Kasumi-1 (cell line): ENCODE results near the gene KLK3.

Experiments used
- DNase-seq, 2 experiments: peaks; one replicate each; lab custom pipeline; 2025; lab: John Stamatoyannopoulos, UW

The KLK3 gene

GRCh38 chr19:50831026-50831396 lies 23.7 kb upstream of the KLK3 start:
- DNase-seq = no peak

GRCh38 chr19:50832666-50833065 lies 22.0 kb upstream of the KLK3 start:
- DNase-seq = no peak

GRCh38 chr19:50833117-50833801 lies 21.5 kb upstream of the KLK3 start, which contains the start of gene KLK15:
TSS of gene KLK15 (minus strand) at chr19:50833574. CDS start at chr19:50831492, 2,082 bp downstream.
- DNase-seq = no peak

GRCh38 chr19:50833802-50834167 lies 20.9 kb upstream of the KLK3 start:
- no peak for DNase-seq

GRCh38 chr19:50835103-50835784 lies 19.5 kb upstream of the KLK3 start:
- DNase-seq = no peak

- DNase-seq = no peak
Observed at GRCh38 chr19:50835785-50836542, 18.8 kb upstream of the KLK3 start.

- DNase-seq = no peak
Observed at GRCh38 chr19:50836543-50837195, 18.0 kb upstream of the KLK3 start.

GRCh38 chr19:50837300-50837699 lies 17.4 kb upstream of the KLK3 start:
- DNase-seq = no peak

GRCh38 chr19:50838239-50838638 lies 16.5 kb upstream of the KLK3 start:
- no peak for DNase-seq

- no peak for DNase-seq
Observed at GRCh38 chr19:50839712-50840655, 14.7 kb upstream of the KLK3 start.

GRCh38 chr19:50842130-50842529 lies 12.6 kb upstream of the KLK3 start:
- DNase-seq = no peak

- DNase-seq = no peak
Observed at GRCh38 chr19:50843205-50843604, 11.5 kb upstream of the KLK3 start.

- DNase-seq = no peak
Observed at GRCh38 chr19:50843701-50844221, 11.0 kb upstream of the KLK3 start.

GRCh38 chr19:50844296-50844935 lies 10.3 kb upstream of the KLK3 start:
- no peak for DNase-seq

- no peak for DNase-seq
Observed at GRCh38 chr19:50850738-50851137, 4.0 kb upstream of the KLK3 start.

GRCh38 chr19:50851620-50852019 lies 3.1 kb upstream of the KLK3 start:
- DNase-seq = no peak

GRCh38 chr19:50857366-50857765 lies 2.7 kb downstream of the KLK3 start:
- no peak for DNase-seq

- DNase-seq = no peak
Observed at GRCh38 chr19:50858886-50859285, 4.2 kb downstream of the KLK3 start.

- DNase-seq = no peak
Observed at GRCh38 chr19:50859849-50860248, 5.1 kb downstream of the KLK3 start.

GRCh38 chr19:50861010-50861409 lies 6.3 kb downstream of the KLK3 start:
- no peak for DNase-seq
